HL-60 (cell line): ENCODE data around the gene KCNJ14.

Experiments
- CTCF ChIP-seq: IDR thresholded peaks from one replicate; pipeline ENCODE4 v1.5.1; 2011; ENCODE audit warnings: low read length, control low read depth, inconsistent platforms; ENCODE audit not compliant: insufficient read depth
- GABPA ChIP-seq: IDR thresholded peaks from 2 replicates; pipeline ENCODE4 v1.6.1; 2012; ENCODE audit warnings: low read depth
- POLR2AphosphoS5 ChIP-seq: IDR thresholded peaks from 2 replicates; pipeline ENCODE4 v1.6.1; 2012; ENCODE audit warnings: low read depth
- REST ChIP-seq: IDR thresholded peaks from 2 replicates; pipeline ENCODE4 v1.6.1; 2012; ENCODE audit warnings: low read depth; ENCODE audit not compliant: insufficient replicate concordance
- SPI1 ChIP-seq: IDR thresholded peaks from 2 replicates; pipeline ENCODE4 v1.6.1; 2012; ENCODE audit warnings: low read depth, mild to moderate bottlenecking, borderline replicate concordance

DNA sequence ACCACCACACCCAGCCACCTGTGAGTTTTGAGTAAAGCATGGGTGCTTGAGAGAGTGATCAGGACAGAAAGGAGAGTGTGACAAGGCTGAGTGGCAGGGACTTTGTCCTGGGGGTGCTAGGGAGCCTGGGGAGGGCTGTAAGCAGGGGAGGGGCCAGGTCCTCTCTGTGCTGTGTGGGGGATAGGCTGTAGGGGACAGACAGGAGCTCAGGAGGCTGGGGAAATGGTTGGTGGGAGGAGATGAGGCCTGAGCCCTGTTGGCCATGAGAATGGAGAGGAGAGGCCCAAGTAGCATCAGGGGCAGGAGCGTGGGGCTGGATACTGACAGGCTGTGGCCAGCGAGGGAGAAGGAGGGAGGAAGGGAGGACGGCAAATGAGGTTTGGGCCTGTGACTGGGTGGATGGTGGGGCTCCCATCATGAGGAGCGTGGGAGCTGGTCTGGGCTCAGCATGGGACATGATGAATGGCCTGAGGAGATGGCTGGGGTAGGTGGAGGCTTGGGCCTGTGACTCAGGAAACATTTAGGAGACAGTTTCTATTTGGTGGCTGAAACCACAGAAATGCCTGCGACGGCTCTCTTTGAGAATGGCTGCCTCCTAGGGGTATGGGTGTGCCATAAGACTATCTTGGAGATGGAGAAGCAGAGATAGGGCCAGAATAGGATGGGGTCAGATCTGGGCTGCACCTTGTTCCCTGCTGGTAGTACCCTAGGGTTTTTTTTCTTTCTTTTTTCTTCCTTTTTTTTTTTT is 36.9 kb upstream of the KCNJ14 start:
- TF ChIP-seq CTCF, result no peak
- TF ChIP-seq GABPA, result no peak
- TF ChIP-seq POLR2AphosphoS5, result no peak
- no peak for TF ChIP-seq REST
- TF ChIP-seq SPI1, result no peak
